KOPT-K1 (cell line): ENCODE measurements around the gene TRIP11.

Source experiments
- H3K27ac ChIP-seq: fragments of 200-600 bp; sonication (generic); 2 replicates; pipeline ENCODE4 v1.5.1; 2016; ENCODE audit warnings: antibody characterized with exemption, mild to moderate bottlenecking, low read depth, low read length; ENCODE audit not compliant: poor library complexity, severe bottlenecking
- H3K36me3 ChIP-seq: fragments of 200-600 bp; sonication (generic); 2 replicates; pipeline ENCODE4 v1.5.1; 2017; ENCODE audit warnings: antibody characterized with exemption, mild to moderate bottlenecking, low read length, moderate library complexity; ENCODE audit not compliant: insufficient read depth
- H3K9me3 ChIP-seq: fragments of 200-600 bp; sonication (generic); 2 replicates; pipeline ENCODE4 v1.5.1; 2017; ENCODE audit warnings: antibody characterized with exemption, low read length, mild to moderate bottlenecking; ENCODE audit not compliant: insufficient read depth, poor library complexity, severe bottlenecking

Gene TRIP11

GRCh38 chr14:91926131-91926890, 113.5 kb downstream of the TRIP11 start:
- Histone ChIP-seq H3K36me3 (no peaks in the 10 kb centered on the region), H3K27ac (no peak overlapping the region), H3K9me3 (no peaks in the 10 kb centered on the region)

- no peak overlapping the region for H3K27ac ChIP-seq
- no peaks in the 10 kb centered on the region for H3K9me3 ChIP-seq
- no peaks in the 10 kb centered on the region for H3K36me3 ChIP-seq
Observed at GRCh38 chr14:91925727-91926121, 114.1 kb downstream of the TRIP11 start.

GRCh38 chr14:91925001-91925726, 114.7 kb downstream of the TRIP11 start:
- Histone ChIP-seq H3K27ac (no peak overlapping the region), H3K36me3 (no peaks in the 10 kb centered on the region), H3K9me3 (no peaks in the 10 kb centered on the region)

- no peaks in the 10 kb centered on the region for H3K36me3 ChIP-seq
- H3K9me3 ChIP-seq = no peaks in the 10 kb centered on the region
- no peak overlapping the region for H3K27ac ChIP-seq
Observed at GRCh38 chr14:91920526-91920925, 119.3 kb downstream of the TRIP11 start.

GRCh38 chr14:91919814-91920213, 120.0 kb downstream of the TRIP11 start:
- H3K36me3 ChIP-seq = no peaks in the 10 kb centered on the region
- H3K9me3 ChIP-seq = no peaks in the 10 kb centered on the region
- no peak overlapping the region for H3K27ac ChIP-seq

GRCh38 chr14:91918186-91918883, 121.5 kb downstream of the TRIP11 start:
- Histone ChIP-seq H3K9me3 (no peaks in the 10 kb centered on the region), H3K27ac (no peak overlapping the region), H3K36me3 (no peaks in the 10 kb centered on the region)
